K562 (cell line): ENCODE data around the gene WDR70.

ENCODE experiments used
- CTCF ChIP-seq, 3 experiments: IDR thresholded peaks in 2 of 3; conservative IDR thresholded peaks in 1 of 3; 2 replicates each; pipeline ENCODE4 v1.5.1; 2011 to 2012; ENCODE audit warnings: low read length in 3 of 3, mild to moderate bottlenecking in 3 of 3, control low read depth in 2 of 3, improper control_type of control experiment in 1 of 3, inconsistent platforms in 1 of 3, low read depth in 1 of 3, mixed read lengths in 1 of 3, moderate library complexity in 1 of 3; ENCODE audit not compliant: insufficient read depth in 2 of 3
- EHMT2 ChIP-seq: fragments of 450-650 bp; IDR thresholded peaks from 2 replicates; pipeline ENCODE4 v1.6.1; 2018; ENCODE audit warnings: antibody characterized with exemption
- MIER1 ChIP-seq: fragments of 450-650 bp; IDR thresholded peaks from 2 replicates; pipeline ENCODE4 v1.6.1; 2016; ENCODE audit warnings: antibody characterized with exemption, mild to moderate bottlenecking, low read depth
- POLR2AphosphoS5 ChIP-seq: IDR thresholded peaks from 2 replicates; pipeline ENCODE4 v1.6.1; 2011; ENCODE audit warnings: mild to moderate bottlenecking, low read depth, low read length, moderate library complexity; ENCODE audit not compliant: control insufficient read depth, insufficient read depth
- RB1 ChIP-seq: fragments of 450-650 bp; IDR thresholded peaks from 2 replicates; pipeline ENCODE4 v1.6.1; 2017; ENCODE audit warnings: low read depth, mild to moderate bottlenecking
- ZNF232 ChIP-seq: sonication (generic); formaldehyde crosslinking; IDR thresholded peaks from 2 replicates; pipeline ENCODE4 v1.8.0; 2022; ENCODE audit warnings: mild to moderate bottlenecking, missing genetic modification reagents

- TF ChIP-seq ZNF232 (CRISPR knock-in tag) (no peak), CTCF (IDR thresholded peaks at IDR 0.05 in 2 of 3, conservative IDR thresholded peaks at IDR 0.05 in 1 of 3; ENCODE audit: insufficient read depth in 2 of 3, low read depth in 1 of 3, low read length in 3 of 3) (no peak), MIER1 (no peak), RB1 (no peak), EHMT2 (no peak), POLR2AphosphoS5 (no peak)
Measured at GRCh38 chr5:37791321-37791720, 412.2 kb downstream of the WDR70 start.
